SK-N-SH (cell line): ENCODE results near the gene NRG3. TPM values are rescaled to one million over a fixed set of nuclear protein-coding genes. Genes with fewer than 3 reads are reported as not detected.
A peak's percentile ranks its signal among the peaks of the same experiment; 100 is the strongest.

Experiments used
- CHD2 ChIP-seq: fragments of 150-350 bp; IDR thresholded peaks from 2 replicates; pipeline ENCODE4 v1.6.1; 2018; ENCODE audit warnings: low read length; ENCODE audit not compliant: partially characterized antibody
- EP300 ChIP-seq, 2 experiments: IDR thresholded peaks; 2 replicates each; pipeline versions ENCODE4 v1.4.0 to v1.6.1; 2012; ENCODE audit warnings: borderline replicate concordance in 1 of 2, low read depth in 1 of 2, low read length in 1 of 2
- EZH2phosphoT487 ChIP-seq: fragments of 200-600 bp; sonication (generic); IDR thresholded peaks from 2 replicates; pipeline ENCODE4 v1.6.1; 2017; ENCODE audit warnings: low read depth, mixed run types, mild to moderate bottlenecking, antibody characterized with exemption, moderate library complexity, borderline replicate concordance
- FOSL2 ChIP-seq: IDR thresholded peaks from 2 replicates; pipeline ENCODE4 v1.4.0; 2012; ENCODE audit warnings: low read depth, mild to moderate bottlenecking, moderate library complexity, borderline replicate concordance
- FOXM1 ChIP-seq: IDR thresholded peaks from 2 replicates; pipeline ENCODE4 v1.4.0; 2012; ENCODE audit warnings: low read depth, mild to moderate bottlenecking
- GABPA ChIP-seq: IDR thresholded peaks from 2 replicates; pipeline ENCODE4 v1.4.0; 2012; ENCODE audit warnings: low read depth, mild to moderate bottlenecking
- IRF3 ChIP-seq: fragments of 150-350 bp; IDR thresholded peaks from 2 replicates; pipeline ENCODE4 v1.6.1; 2016; ENCODE audit warnings: mild to moderate bottlenecking, low read depth, low read length
- JUND ChIP-seq: IDR thresholded peaks from 2 replicates; pipeline ENCODE4 v1.4.0; 2012
- MEF2A ChIP-seq: IDR thresholded peaks from 2 replicates; pipeline ENCODE4 v1.4.0; 2012; ENCODE audit warnings: low read depth, borderline replicate concordance
- MXI1 ChIP-seq: IDR thresholded peaks from 2 replicates; pipeline ENCODE4 v1.6.1; 2012; ENCODE audit warnings: mild to moderate bottlenecking, low read depth, low read length, improper control_type of control experiment
- NFIC ChIP-seq: IDR thresholded peaks from 2 replicates; pipeline ENCODE4 v1.4.0; 2012; ENCODE audit warnings: borderline replicate concordance
- NRF1 ChIP-seq: IDR thresholded peaks from 2 replicates; pipeline ENCODE4 v1.6.1; 2012; ENCODE audit warnings: low read depth, mild to moderate bottlenecking, low read length
- POLR2AphosphoS5 ChIP-seq: IDR thresholded peaks from 2 replicates; pipeline ENCODE4 v1.6.1; 2012; ENCODE audit warnings: low read depth, low read length
- RAD21 ChIP-seq: IDR thresholded peaks from 2 replicates; pipeline ENCODE4 v1.6.1; 2012; ENCODE audit warnings: mild to moderate bottlenecking, low read length
- RFX5 ChIP-seq: IDR thresholded peaks from 2 replicates; pipeline ENCODE4 v1.6.1; 2012; ENCODE audit warnings: mild to moderate bottlenecking, improper control_type of control experiment, low read length
- SIN3A ChIP-seq: IDR thresholded peaks from 2 replicates; pipeline ENCODE4 v1.6.1; 2012; ENCODE audit warnings: low read depth, mild to moderate bottlenecking, low read length, moderate library complexity, borderline replicate concordance
- TCF12 ChIP-seq: IDR thresholded peaks from 2 replicates; pipeline ENCODE4 v1.4.0; 2012
- TEAD4 ChIP-seq: IDR thresholded peaks from 2 replicates; pipeline ENCODE4 v1.4.0; 2012; ENCODE audit warnings: mild to moderate bottlenecking, borderline replicate concordance; ENCODE audit not compliant: insufficient read depth
- USF2 ChIP-seq: fragments of 150-350 bp; IDR thresholded peaks from 2 replicates; pipeline ENCODE4 v1.6.1; 2017; ENCODE audit warnings: antibody characterized with exemption, low read length, low read depth, borderline replicate concordance
- YY1 ChIP-seq: IDR thresholded peaks from 2 replicates; pipeline ENCODE4 v1.4.0; 2012; ENCODE audit warnings: low read depth, mild to moderate bottlenecking
- polyA plus RNA-seq, 3 experiments: library from polyadenylated mRNA; depleted of rRNA; stranded (reverse); fragments of >200 nt; gene quantifications; 2 replicates each; pipeline ENCODE4 v1.2.3, GENCODE V29; 2012
- TF ChIP-seq, protein P1 (sequence below): fragments of 200-600 bp; sonication (generic); IDR thresholded peaks from 2 replicates; pipeline ENCODE4 v1.6.1; 2017; ENCODE audit warnings: antibody characterized with exemption, mild to moderate bottlenecking, moderate library complexity
- TF ChIP-seq, protein P2 (sequence below): IDR thresholded peaks from 2 replicates; pipeline ENCODE4 v1.4.0; 2012; ENCODE audit warnings: low read depth, borderline replicate concordance
- TF ChIP-seq, protein P3 (sequence below): IDR thresholded peaks from 2 replicates; pipeline ENCODE4; 2012

NRG3 gene
- polyA plus RNA-seq, 1 of the 3 experiments (the other 2 are of a cell fraction) = 0.03 TPM

DNA sequence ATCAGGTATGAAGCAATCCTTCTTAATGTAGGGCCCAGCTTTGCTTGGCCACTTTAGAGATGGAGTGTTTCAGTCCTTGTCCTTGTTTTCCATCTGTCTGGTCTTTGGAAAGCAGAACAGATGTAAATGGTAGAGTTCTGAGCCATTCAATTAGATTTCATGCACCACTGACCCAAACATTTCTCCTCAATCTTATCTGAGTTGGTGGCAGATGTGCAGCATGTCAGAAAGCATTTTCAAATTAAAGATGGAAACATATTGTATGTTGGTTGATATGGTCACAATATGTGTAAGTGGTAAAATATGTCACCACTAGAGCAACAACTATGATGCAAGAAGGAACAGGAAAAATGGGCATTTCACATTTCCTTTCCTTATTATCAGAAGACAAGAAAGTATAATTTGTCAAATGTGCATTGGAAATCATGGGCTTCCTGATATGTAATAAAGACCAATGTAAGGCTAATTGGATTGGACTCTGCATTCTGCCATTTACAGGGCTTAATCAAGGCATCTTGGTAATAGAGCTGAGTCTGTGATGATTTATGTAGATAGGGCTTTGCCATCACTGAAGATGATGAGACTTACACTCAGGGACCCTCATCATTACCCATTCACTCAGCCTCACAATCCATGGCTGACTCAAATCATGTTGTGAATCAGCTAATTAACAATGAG lies 750.7 kb downstream of the NRG3 start (continued):
- TF ChIP-seq, protein P1, sequence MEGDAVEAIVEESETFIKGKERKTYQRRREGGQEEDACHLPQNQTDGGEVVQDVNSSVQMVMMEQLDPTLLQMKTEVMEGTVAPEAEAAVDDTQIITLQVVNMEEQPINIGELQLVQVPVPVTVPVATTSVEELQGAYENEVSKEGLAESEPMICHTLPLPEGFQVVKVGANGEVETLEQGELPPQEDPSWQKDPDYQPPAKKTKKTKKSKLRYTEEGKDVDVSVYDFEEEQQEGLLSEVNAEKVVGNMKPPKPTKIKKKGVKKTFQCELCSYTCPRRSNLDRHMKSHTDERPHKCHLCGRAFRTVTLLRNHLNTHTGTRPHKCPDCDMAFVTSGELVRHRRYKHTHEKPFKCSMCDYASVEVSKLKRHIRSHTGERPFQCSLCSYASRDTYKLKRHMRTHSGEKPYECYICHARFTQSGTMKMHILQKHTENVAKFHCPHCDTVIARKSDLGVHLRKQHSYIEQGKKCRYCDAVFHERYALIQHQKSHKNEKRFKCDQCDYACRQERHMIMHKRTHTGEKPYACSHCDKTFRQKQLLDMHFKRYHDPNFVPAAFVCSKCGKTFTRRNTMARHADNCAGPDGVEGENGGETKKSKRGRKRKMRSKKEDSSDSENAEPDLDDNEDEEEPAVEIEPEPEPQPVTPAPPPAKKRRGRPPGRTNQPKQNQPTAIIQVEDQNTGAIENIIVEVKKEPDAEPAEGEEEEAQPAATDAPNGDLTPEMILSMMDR = no peak
- TF ChIP-seq CHD2 (peak; percentile 85), USF2 (no peak), SIN3A (no peak), POLR2AphosphoS5 (peak; percentile 67), FOSL2 (no peak), RAD21 (peak; percentile 45), MXI1 (peak; percentile 53; the same call in 1 of the 2 replicates), FOXM1 (no peak), RFX5 (no peak), NRF1 (no peak), IRF3 (no peak), NFIC (no peak), EZH2phosphoT487 (no peak), YY1 (no peak), GABPA (no peak), TEAD4 (peak; percentile 66; the same call in 1 of the 2 replicates), JUND (no peak), MEF2A (no peak), EP300 (IDR thresholded peaks at IDR 0.05; ENCODE audit: borderline replicate concordance in 1 of 2, low read depth in 1 of 2, low read length in 1 of 2) (peak in 1 of 2 experiments; percentile 98; a peak in 2 of 4 replicates), TCF12 (peak; percentile 69)
- TF ChIP-seq, protein P2, sequence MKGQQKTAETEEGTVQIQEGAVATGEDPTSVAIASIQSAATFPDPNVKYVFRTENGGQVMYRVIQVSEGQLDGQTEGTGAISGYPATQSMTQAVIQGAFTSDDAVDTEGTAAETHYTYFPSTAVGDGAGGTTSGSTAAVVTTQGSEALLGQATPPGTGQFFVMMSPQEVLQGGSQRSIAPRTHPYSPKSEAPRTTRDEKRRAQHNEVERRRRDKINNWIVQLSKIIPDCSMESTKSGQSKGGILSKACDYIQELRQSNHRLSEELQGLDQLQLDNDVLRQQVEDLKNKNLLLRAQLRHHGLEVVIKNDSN = no peak
- TF ChIP-seq, protein P3, sequence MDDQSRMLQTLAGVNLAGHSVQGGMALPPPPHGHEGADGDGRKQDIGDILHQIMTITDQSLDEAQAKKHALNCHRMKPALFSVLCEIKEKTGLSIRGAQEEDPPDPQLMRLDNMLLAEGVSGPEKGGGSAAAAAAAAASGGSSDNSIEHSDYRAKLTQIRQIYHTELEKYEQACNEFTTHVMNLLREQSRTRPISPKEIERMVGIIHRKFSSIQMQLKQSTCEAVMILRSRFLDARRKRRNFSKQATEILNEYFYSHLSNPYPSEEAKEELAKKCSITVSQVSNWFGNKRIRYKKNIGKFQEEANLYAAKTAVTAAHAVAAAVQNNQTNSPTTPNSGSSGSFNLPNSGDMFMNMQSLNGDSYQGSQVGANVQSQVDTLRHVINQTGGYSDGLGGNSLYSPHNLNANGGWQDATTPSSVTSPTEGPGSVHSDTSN = no peak
